ENCODE measurements around the gene DMD. TPM values are rescaled to one million over a fixed set of nuclear protein-coding genes. Genes with fewer than 3 reads are reported as not detected.

DMD gene
- total and polyA plus RNA-seq, 2 donors (not counting 1 experiment from before 2014, with no cell fraction given) = 5.1 to 7.2 TPM

GRCh38 chrX:31993637-31994036 lies 1217.7 kb downstream of the DMD start:
- no peaks in the 10 kb centered on the region for H3K79me2 ChIP-seq (ENCODE audit: control insufficient read depth, insufficient read depth, low read length)
- H2AFZ ChIP-seq (ENCODE audit: low read length) = no peak overlapping the region
- H3K9me3 ChIP-seq (ENCODE audit: control insufficient read depth, insufficient read depth, low read depth, low read length) = no peaks in the 10 kb centered on the region
- DNase-seq (ENCODE audit: low read depth in 2 of 2) = peak in 1 of 2 donors; percentile 18
- H3K9ac ChIP-seq (ENCODE audit: insufficient read depth, low read length) = no peak overlapping the region
- H3K4me1 ChIP-seq (ENCODE audit: control insufficient read depth, extremely low read depth, insufficient read depth, low read length) = no peaks in the 10 kb centered on the region
- no peaks in the 10 kb centered on the region for H4K20me1 ChIP-seq (ENCODE audit: control insufficient read depth, extremely low read depth, insufficient read depth, low read length)
- H3K4me3 ChIP-seq (replicated peaks in 1 of 4; ENCODE audit: control extremely low read depth in 1 of 4, insufficient read depth in 1 of 4, low read depth in 3 of 4, low read length in 4 of 4) = no peak overlapping the region
- H3K27ac ChIP-seq (ENCODE audit: insufficient read depth, low read length) = no peak overlapping the region
- TF ChIP-seq CTCF (conservative IDR thresholded peaks at IDR 0.05 in 1 of 2, IDR thresholded peaks at IDR 0.05 in 1 of 2; ENCODE audit: low read depth in 1 of 2, low read length in 2 of 2) (no peak), EZH2 (IDR thresholded peaks at IDR 0.05; ENCODE audit: low read length, missing control alignments) (no peak)
- no peaks in the 10 kb centered on the region for H3K36me3 ChIP-seq (ENCODE audit: control insufficient read depth, insufficient read depth, low read length)
- H3K27me3 ChIP-seq (ENCODE audit: control insufficient read depth, insufficient read depth, low read length) = no peaks in the 10 kb centered on the region
- no peak overlapping the region for H3K4me2 ChIP-seq (ENCODE audit: extremely low read depth, insufficient read depth, low read length)

- H2AFZ ChIP-seq (ENCODE audit: low read length) = no peak overlapping the region
- H3K4me1 ChIP-seq (ENCODE audit: control insufficient read depth, extremely low read depth, insufficient read depth, low read length) = no peaks in the 10 kb centered on the region
- H3K27ac ChIP-seq (ENCODE audit: insufficient read depth, low read length) = no peak overlapping the region
- H3K9ac ChIP-seq (ENCODE audit: insufficient read depth, low read length) = no peak overlapping the region
- H3K79me2 ChIP-seq (ENCODE audit: control insufficient read depth, insufficient read depth, low read length) = no peaks in the 10 kb centered on the region
- no peak for DNase-seq (ENCODE audit: low read depth in 2 of 2)
- H4K20me1 ChIP-seq (ENCODE audit: control insufficient read depth, extremely low read depth, insufficient read depth, low read length) = no peaks in the 10 kb centered on the region
- H3K36me3 ChIP-seq (ENCODE audit: control insufficient read depth, insufficient read depth, low read length) = no peaks in the 10 kb centered on the region
- no peaks in the 10 kb centered on the region for H3K9me3 ChIP-seq (ENCODE audit: control insufficient read depth, insufficient read depth, low read depth, low read length)
- H3K27me3 ChIP-seq (ENCODE audit: control insufficient read depth, insufficient read depth, low read length) = no peaks in the 10 kb centered on the region
- TF ChIP-seq EZH2 (IDR thresholded peaks at IDR 0.05; ENCODE audit: low read length, missing control alignments) = no peak
- TF ChIP-seq CTCF (conservative IDR thresholded peaks at IDR 0.05 in 1 of 2, IDR thresholded peaks at IDR 0.05 in 1 of 2; ENCODE audit: low read depth in 1 of 2, low read length in 2 of 2) = no peak
- no peak overlapping the region for H3K4me3 ChIP-seq (replicated peaks in 1 of 4; ENCODE audit: control extremely low read depth in 1 of 4, insufficient read depth in 1 of 4, low read depth in 3 of 4, low read length in 4 of 4)
- no peak overlapping the region for H3K4me2 ChIP-seq (ENCODE audit: extremely low read depth, insufficient read depth, low read length)
Measured at GRCh38 chrX:31988975-31989374, 1222.4 kb downstream of the DMD start.

DNA sequence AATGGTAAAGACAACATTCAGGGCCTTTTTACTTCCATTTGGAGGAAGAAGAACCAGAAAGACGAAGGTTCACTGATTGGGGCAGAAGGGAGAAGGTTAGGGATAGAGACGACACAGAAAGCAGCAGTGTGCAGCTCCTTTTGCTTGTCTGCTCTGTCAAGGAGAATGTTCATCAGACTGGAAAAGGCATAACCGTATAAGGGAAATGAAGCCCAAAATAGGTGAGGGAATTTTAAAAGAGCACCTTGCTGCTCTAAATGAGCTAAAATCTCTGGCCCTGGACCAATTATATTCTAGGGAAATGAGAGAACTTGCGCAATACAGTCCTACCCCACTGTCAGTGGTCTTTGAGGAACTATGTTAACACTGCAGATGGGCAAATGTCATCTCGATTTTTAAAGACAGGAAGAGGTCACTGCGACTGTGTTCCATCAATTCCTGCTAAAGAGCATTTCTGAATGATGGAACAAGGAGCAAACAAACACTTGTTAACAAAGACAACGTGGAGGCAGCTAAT lies 1229.7 kb downstream of the DMD start:
- Histone ChIP-seq H3K9ac (ENCODE audit: insufficient read depth, low read length) (no peak overlapping the region), H3K4me3 (replicated peaks in 1 of 4; ENCODE audit: control extremely low read depth in 1 of 4, insufficient read depth in 1 of 4, low read depth in 3 of 4, low read length in 4 of 4) (no peak overlapping the region), H2AFZ (ENCODE audit: low read length) (no peak overlapping the region), H3K4me1 (ENCODE audit: control insufficient read depth, extremely low read depth, insufficient read depth, low read length) (no peaks in the 10 kb centered on the region), H3K4me2 (ENCODE audit: extremely low read depth, insufficient read depth, low read length) (no peak overlapping the region), H4K20me1 (ENCODE audit: control insufficient read depth, extremely low read depth, insufficient read depth, low read length) (no peaks in the 10 kb centered on the region), H3K27me3 (ENCODE audit: control insufficient read depth, insufficient read depth, low read length) (no peaks in the 10 kb centered on the region), H3K9me3 (ENCODE audit: control insufficient read depth, insufficient read depth, low read depth, low read length) (no peaks in the 10 kb centered on the region), H3K36me3 (ENCODE audit: control insufficient read depth, insufficient read depth, low read length) (no peaks in the 10 kb centered on the region), H3K27ac (ENCODE audit: insufficient read depth, low read length) (no peak overlapping the region), H3K79me2 (ENCODE audit: control insufficient read depth, insufficient read depth, low read length) (no peaks in the 10 kb centered on the region)
- no peak for DNase-seq (ENCODE audit: low read depth in 2 of 2)
- TF ChIP-seq EZH2 (IDR thresholded peaks at IDR 0.05; ENCODE audit: low read length, missing control alignments) = no peak
- no peak for TF ChIP-seq CTCF (conservative IDR thresholded peaks at IDR 0.05 in 1 of 2, IDR thresholded peaks at IDR 0.05 in 1 of 2; ENCODE audit: low read depth in 1 of 2, low read length in 2 of 2)
